Liver (tissue), 9 donors: ENCODE measurements around the gene DNAL1. TPM values are rescaled to one million over a fixed set of nuclear protein-coding genes. Genes with fewer than 3 reads are reported as not detected.
A peak's percentile ranks its signal among the peaks of the same experiment; 100 is the strongest.

ENCODE experiments used
- DNase-seq: peaks from one replicate; pipeline ENCODE4 v3.0.0-alpha.2; 2017; ENCODE audit warnings: low spot score
- H3K27ac ChIP-seq, 2 donors: one replicate each; pipeline ENCODE4 v1.7.0; 2013; ENCODE audit warnings: inconsistent platforms in 2 of 2, low read length in 2 of 2, control low read depth in 1 of 2, low read depth in 1 of 2, mild to moderate bottlenecking in 1 of 2
- H3K27me3 ChIP-seq, 4 donors: one replicate each; pipeline versions ENCODE4 v1.6.1 to v1.7.0; 2013; ENCODE audit warnings: low read length in 3 of 4, inconsistent platforms in 1 of 4, mild to moderate bottlenecking in 1 of 4, moderate library complexity in 1 of 4; ENCODE audit not compliant: control insufficient read depth in 4 of 4, insufficient read depth in 4 of 4
- H3K36me3 ChIP-seq, 4 donors: one replicate each; pipeline versions ENCODE4 v1.6.1 to v1.7.0; 2013; ENCODE audit warnings: low read length in 3 of 4, mild to moderate bottlenecking in 3 of 4, low read depth in 1 of 4, moderate library complexity in 1 of 4; ENCODE audit not compliant: control insufficient read depth in 4 of 4, insufficient read depth in 3 of 4
- H3K4me1 ChIP-seq, 4 donors: one replicate each; pipeline versions ENCODE4 v1.6.1 to v1.7.0; 2013; ENCODE audit warnings: low read length in 3 of 4, mild to moderate bottlenecking in 3 of 4, moderate library complexity in 1 of 4; ENCODE audit not compliant: control insufficient read depth in 4 of 4, insufficient read depth in 4 of 4
- H3K4me3 ChIP-seq, 3 donors: one replicate each; pipeline versions ENCODE4 v1.6.1 to v1.7.0; 2013; ENCODE audit warnings: low read length in 3 of 3, control low read depth in 1 of 3, low read depth in 1 of 3, mild to moderate bottlenecking in 1 of 3
- H3K9ac ChIP-seq, 2 donors: one replicate each; pipeline ENCODE4 v1.7.0; 2013; ENCODE audit warnings: low read length in 2 of 2, mild to moderate bottlenecking in 2 of 2, moderate library complexity in 2 of 2, control low read depth in 1 of 2, low read depth in 1 of 2
- H3K9me3 ChIP-seq, 4 donors: one replicate each; pipeline versions ENCODE4 v1.6.1 to v1.7.0; 2013; ENCODE audit warnings: low read length in 3 of 4; ENCODE audit not compliant: control insufficient read depth in 4 of 4
- ATF3 ChIP-seq: IDR thresholded peaks from 2 replicates; pipeline ENCODE4 v1.6.1; 2016; ENCODE audit warnings: antibody characterized with exemption
- CTCF ChIP-seq: fragments of 150-350 bp; IDR thresholded peaks from 2 replicates; pipeline ENCODE4 v1.5.1; 2017; ENCODE audit warnings: improper control_type of control experiment, low read depth, low read length; ENCODE audit not compliant: missing input control
- EGR1 ChIP-seq, 2 donors: IDR thresholded peaks; 2 replicates each; pipeline ENCODE4 v1.6.1; 2016 to 2018; ENCODE audit warnings: antibody characterized with exemption in 2 of 2, low read depth in 2 of 2
- FOXA1 ChIP-seq: IDR thresholded peaks from 2 replicates; pipeline ENCODE4 v1.6.1; 2016; ENCODE audit warnings: antibody characterized with exemption
- FOXA2 ChIP-seq: IDR thresholded peaks from 2 replicates; pipeline ENCODE4 v1.6.1; 2016; ENCODE audit warnings: antibody characterized with exemption
- GABPA ChIP-seq, 2 donors: IDR thresholded peaks in 1 of 2; conservative IDR thresholded peaks in 1 of 2; 2 replicates each; pipeline ENCODE4 v1.6.1; 2016; ENCODE audit warnings: antibody characterized with exemption in 2 of 2, mild to moderate bottlenecking in 1 of 2, moderate library complexity in 1 of 2
- HNF4A ChIP-seq, 2 donors: conservative IDR thresholded peaks; 2 replicates each; pipeline ENCODE4 v1.6.1; 2016; ENCODE audit warnings: antibody characterized with exemption in 2 of 2, mild to moderate bottlenecking in 2 of 2
- HNF4G ChIP-seq: IDR thresholded peaks from 2 replicates; pipeline ENCODE4 v1.6.1; 2016; ENCODE audit warnings: antibody characterized with exemption
- JUND ChIP-seq, 2 donors: IDR thresholded peaks; 2 replicates each; pipeline ENCODE4 v1.6.1; 2016; ENCODE audit warnings: antibody characterized with exemption in 2 of 2
- MAX ChIP-seq: IDR thresholded peaks from 2 replicates; pipeline ENCODE4 v1.6.1; 2016; ENCODE audit warnings: antibody characterized with exemption
- NR2F2 ChIP-seq: IDR thresholded peaks from 2 replicates; pipeline ENCODE4 v1.6.1; 2016; ENCODE audit warnings: antibody characterized with exemption
- RAD21 ChIP-seq, 2 donors: IDR thresholded peaks; 2 replicates each; pipeline ENCODE4 v1.6.1; 2016; ENCODE audit warnings: antibody characterized with exemption in 2 of 2, mild to moderate bottlenecking in 2 of 2
- REST ChIP-seq: IDR thresholded peaks from 2 replicates; pipeline ENCODE4 v1.6.1; 2016; ENCODE audit warnings: antibody characterized with exemption, mild to moderate bottlenecking
- RXRA ChIP-seq, 2 donors: IDR thresholded peaks; 2 replicates each; pipeline ENCODE4 v1.6.1; 2017 to 2018; ENCODE audit warnings: antibody characterized with exemption in 2 of 2, mild to moderate bottlenecking in 1 of 2
- SP1 ChIP-seq: IDR thresholded peaks from 2 replicates; pipeline ENCODE4 v1.6.1; 2018; ENCODE audit warnings: antibody characterized with exemption, mild to moderate bottlenecking
- ZBTB33 ChIP-seq: IDR thresholded peaks from 2 replicates; pipeline ENCODE4 v1.6.1; 2016; ENCODE audit warnings: antibody characterized with exemption
- WGBS: extraction: QIAGEN DNeasy Blood & Tissue Kit; methylation state at CpG from one replicate; pipeline ENCODE4 v1.1.7; 2013; 5-methylcytosine and 5-hydroxymethylcytosine counted together
- polyA plus RNA-seq, 2 donors: library from polyadenylated mRNA; stranded (reverse) in 1 of 2; unstranded in 1 of 2; fragments of 200-250 nt in 1 of 2; fragments of >200 nt in 1 of 2; fragmentation: Nextera tagmentation in 1 of 2; extraction: Ambion mirVana in 1 of 2; gene quantifications; one replicate each; pipeline versions ENCODE4 v1.2.1 to v1.2.3, GENCODE V29; 2013 to 2015
- total RNA-seq, 2 donors: library from RNA; depleted of rRNA; stranded (reverse); fragments of >200 nt; gene quantifications; one replicate each; pipeline ENCODE4 v1.2.3, GENCODE V29; 2014
- donor health status: healthy.
- donor health status: healthy.
- donor health status: healthy.
- donor health status: healthy.
- donor health status: healthy.

Gene DNAL1
- total and polyA plus RNA-seq, 4 donors, result 1.9 to 3.4 (median 2.4) TPM

- Histone ChIP-seq H3K9ac (no peak overlapping the region), H3K27me3 (no peaks in the 10 kb centered on the region), H3K9me3 (no peaks in the 10 kb centered on the region), H3K4me3 (no peak overlapping the region), H3K36me3 (peaks cover 7 to 64% (median 38%) of the 10 kb centered on the region in 4 donors), H3K27ac (no peak overlapping the region), H3K4me1 (peaks cover 13 to 45% (median 39%) of the 10 kb centered on the region in 4 donors)
- no peak for TF ChIP-seq JUND (IDR thresholded peaks at IDR 0.05)
- DNase-seq, result no peak
Observed at GRCh38 chr14:73720636-73721035, 75.8 kb downstream of the DNAL1 start.

- WGBS, result 82% methylated on average over 12 of the region's 12 CpGs
- H3K9me3 ChIP-seq, result no peaks in the 10 kb centered on the region
- H3K9ac ChIP-seq, result no peak overlapping the region
- no peak overlapping the region for H3K4me3 ChIP-seq
- H3K27ac ChIP-seq, result no peak overlapping the region
- TF ChIP-seq HNF4G (peak; percentile 50), NR2F2 (no peak), REST (no peak), MAX (no peak), CTCF (no peak), SP1 (no peak), GABPA (IDR thresholded peaks at IDR 0.05 in 1 of 2, conservative IDR thresholded peaks at IDR 0.05 in 1 of 2) (no peak), RAD21 (IDR thresholded peaks at IDR 0.05) (no peak), ZBTB33 (no peak), EGR1 (IDR thresholded peaks at IDR 0.05; ENCODE audit: low read depth in 2 of 2) (no peak), RXRA (IDR thresholded peaks at IDR 0.05) (peak in 1 of 2 donors; percentile 51), FOXA2 (no peak), FOXA1 (no peak), HNF4A (conservative IDR thresholded peaks at IDR 0.05) (peak; percentile 74 to 90), ATF3 (no peak)
- H3K36me3 ChIP-seq, result peaks cover 11 to 64% (median 36%) of the 10 kb centered on the region in 4 donors
- DNase-seq, result no peak
- H3K4me1 ChIP-seq, result peaks cover 13 to 50% (median 44%) of the 10 kb centered on the region in 4 donors
- no peaks in the 10 kb centered on the region for H3K27me3 ChIP-seq
Observed at GRCh38 chr14:73721101-73721821, 76.5 kb downstream of the DNAL1 start.
